Upper lobe of left lung (tissue), 4 donors: ENCODE results near the gene CLIP4.

Experiments
- EP300 ChIP-seq, 4 donors: sonication (generic); formaldehyde crosslinking; IDR thresholded peaks; one replicate each; pipeline ENCODE4 v1.5.1; 2017; ENCODE audit warnings: antibody characterized with exemption in 4 of 4, control low read depth in 2 of 4
- POLR2A ChIP-seq, 4 donors: fragments of 450-650 bp; IDR thresholded peaks; one replicate each; pipeline ENCODE4 v1.5.1; 2016 to 2017; ENCODE audit warnings: antibody characterized with exemption in 4 of 4, mild to moderate bottlenecking in 2 of 4
- POLR2AphosphoS5 ChIP-seq, 2 donors: sonication (generic); formaldehyde crosslinking; IDR thresholded peaks; one replicate each; pipeline ENCODE4 v1.5.1; 2017; ENCODE audit warnings: antibody characterized with exemption in 2 of 2
- TF ChIP-seq, protein P1 (sequence below), 6 experiments: fragments of 450-650 bp in 4 of 6; fragments of 200-600 bp in 2 of 6; sonication (generic) in 2 of 6; IDR thresholded peaks; one replicate each; pipeline ENCODE4 v1.5.1; 2016 to 2019; ENCODE audit warnings: antibody characterized with exemption in 6 of 6

DNA sequence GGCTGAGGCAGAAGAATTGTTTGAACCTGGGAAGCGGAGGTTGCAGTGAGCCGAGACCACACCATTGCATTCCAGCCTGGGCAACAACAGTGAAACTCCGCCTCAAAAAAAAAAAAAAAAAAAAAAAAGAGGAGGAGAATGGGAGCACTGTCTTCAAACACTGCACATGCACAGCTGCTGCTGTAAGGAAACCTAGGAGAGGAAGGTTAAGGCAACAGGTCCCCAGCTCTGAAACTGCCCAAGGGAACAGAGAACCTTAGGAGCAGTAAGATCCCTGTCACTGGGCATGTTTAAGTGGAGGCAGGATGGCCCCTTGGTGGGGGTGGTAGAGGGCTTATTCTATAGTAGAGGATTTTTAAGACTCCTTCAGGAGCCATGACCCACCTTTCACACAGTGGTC, 111.2 kb downstream of the CLIP4 start:
- no peak for TF ChIP-seq POLR2A (IDR thresholded peaks at IDR 0.05)
- TF ChIP-seq, protein P1, sequence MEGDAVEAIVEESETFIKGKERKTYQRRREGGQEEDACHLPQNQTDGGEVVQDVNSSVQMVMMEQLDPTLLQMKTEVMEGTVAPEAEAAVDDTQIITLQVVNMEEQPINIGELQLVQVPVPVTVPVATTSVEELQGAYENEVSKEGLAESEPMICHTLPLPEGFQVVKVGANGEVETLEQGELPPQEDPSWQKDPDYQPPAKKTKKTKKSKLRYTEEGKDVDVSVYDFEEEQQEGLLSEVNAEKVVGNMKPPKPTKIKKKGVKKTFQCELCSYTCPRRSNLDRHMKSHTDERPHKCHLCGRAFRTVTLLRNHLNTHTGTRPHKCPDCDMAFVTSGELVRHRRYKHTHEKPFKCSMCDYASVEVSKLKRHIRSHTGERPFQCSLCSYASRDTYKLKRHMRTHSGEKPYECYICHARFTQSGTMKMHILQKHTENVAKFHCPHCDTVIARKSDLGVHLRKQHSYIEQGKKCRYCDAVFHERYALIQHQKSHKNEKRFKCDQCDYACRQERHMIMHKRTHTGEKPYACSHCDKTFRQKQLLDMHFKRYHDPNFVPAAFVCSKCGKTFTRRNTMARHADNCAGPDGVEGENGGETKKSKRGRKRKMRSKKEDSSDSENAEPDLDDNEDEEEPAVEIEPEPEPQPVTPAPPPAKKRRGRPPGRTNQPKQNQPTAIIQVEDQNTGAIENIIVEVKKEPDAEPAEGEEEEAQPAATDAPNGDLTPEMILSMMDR (IDR thresholded peaks at IDR 0.05), result no peak
- no peak for TF ChIP-seq EP300 (IDR thresholded peaks at IDR 0.05)
- TF ChIP-seq POLR2AphosphoS5 (IDR thresholded peaks at IDR 0.05), result no peak
